GM21723 (cell line): Measurements from ENCODE around the gene LGALSL.
"Not testable (repeated sequence)": the region's sequence is repeated elsewhere in the genome, so short reads cannot be mapped to it uniquely, and the experiment has no call there.

Experiments
- ATAC-seq: cut with Tn5 transposase; IDR thresholded peaks from one replicate; pipeline ENCODE4 v1.9.1; 2021; ENCODE audit warnings: mild to moderate bottlenecking, moderate library complexity; ENCODE audit not compliant: unreplicated experiment

LGALSL gene

DNA sequence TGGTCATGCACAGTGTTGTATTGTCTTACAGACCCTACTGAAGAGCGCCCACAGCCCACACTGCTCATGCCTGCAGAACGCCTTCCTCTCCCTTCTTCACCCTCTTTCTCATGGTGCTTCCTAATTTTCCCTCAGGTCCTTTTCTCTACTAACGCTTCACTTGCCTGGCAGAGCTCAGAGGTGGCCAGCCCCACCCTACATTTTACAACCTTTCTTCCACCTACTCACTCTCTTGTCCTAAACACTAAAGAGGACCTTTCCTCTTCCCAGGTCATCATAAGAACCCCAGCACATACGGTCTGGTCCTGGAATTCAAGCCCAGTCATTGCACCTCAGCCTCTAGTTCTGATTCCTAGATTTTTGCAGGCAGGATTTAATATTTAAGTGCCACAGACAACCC, 11.7 kb upstream of the LGALSL start:
- ATAC-seq: no peak

GRCh38 chr2:64442801-64443429, 11.0 kb upstream of the LGALSL start:
- ATAC-seq: no peak

- not testable (repeated sequence) for ATAC-seq
These were observed 8.0 kb upstream of the LGALSL start for GRCh38 chr2:64445970-64446369.

GRCh38 chr2:64447317-64448040, 6.5 kb upstream of the LGALSL start:
- no peak for ATAC-seq

- ATAC-seq: no peak
These were observed 5.9 kb upstream of the LGALSL start for GRCh38 chr2:64448041-64448426.

DNA sequence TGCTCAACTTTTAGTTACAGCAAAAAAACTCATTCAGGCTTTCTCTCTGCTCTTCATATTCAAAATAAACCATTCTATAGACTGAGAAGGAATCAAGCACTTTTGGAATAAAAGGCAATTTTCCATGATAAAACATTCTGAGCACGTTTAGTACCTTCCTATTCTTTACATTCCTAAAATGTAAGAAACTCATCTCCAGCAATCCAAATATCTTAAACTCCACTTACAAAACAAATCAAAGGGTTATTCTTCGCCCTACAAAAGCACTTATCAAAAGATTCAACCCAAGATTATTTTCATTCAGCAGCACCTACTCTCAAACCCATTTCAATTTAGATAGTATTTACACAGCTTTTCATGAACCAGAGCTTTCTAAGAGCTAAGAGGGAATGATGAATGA, 2.9 kb upstream of the LGALSL start:
- no peak for ATAC-seq

- peak; percentile 61 for ATAC-seq
These were observed 697 bp downstream of the LGALSL start for GRCh38 chr2:64454386-64455332.

GRCh38 chr2:64455545-64455944, 1.6 kb downstream of the LGALSL start:
- no peak for ATAC-seq

DNA sequence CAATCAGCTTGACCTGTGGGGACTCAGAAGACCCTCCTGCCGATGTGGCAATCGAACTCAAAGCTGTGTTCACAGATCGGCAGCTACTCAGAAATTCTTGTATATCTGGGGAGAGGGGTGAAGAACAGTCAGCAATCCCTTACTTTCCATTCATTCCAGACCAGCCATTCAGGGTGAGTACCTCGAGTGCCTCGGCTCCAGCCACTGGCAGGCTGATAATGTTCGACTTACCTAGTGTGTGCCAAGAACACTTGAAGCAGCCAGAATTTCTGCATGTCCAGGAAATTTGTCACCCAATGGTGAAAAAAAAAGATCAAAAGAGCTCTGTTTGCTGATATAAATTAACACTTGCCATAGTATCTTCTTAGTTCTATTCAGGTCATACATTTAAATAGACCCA, 2.3 kb downstream of the LGALSL start:
- ATAC-seq: no peak

- ATAC-seq: no peak
These were observed 3.6 kb downstream of the LGALSL start for GRCh38 chr2:64457524-64457923.

GRCh38 chr2:64459575-64459974, 5.6 kb downstream of the LGALSL start:
- no peak for ATAC-seq

DNA sequence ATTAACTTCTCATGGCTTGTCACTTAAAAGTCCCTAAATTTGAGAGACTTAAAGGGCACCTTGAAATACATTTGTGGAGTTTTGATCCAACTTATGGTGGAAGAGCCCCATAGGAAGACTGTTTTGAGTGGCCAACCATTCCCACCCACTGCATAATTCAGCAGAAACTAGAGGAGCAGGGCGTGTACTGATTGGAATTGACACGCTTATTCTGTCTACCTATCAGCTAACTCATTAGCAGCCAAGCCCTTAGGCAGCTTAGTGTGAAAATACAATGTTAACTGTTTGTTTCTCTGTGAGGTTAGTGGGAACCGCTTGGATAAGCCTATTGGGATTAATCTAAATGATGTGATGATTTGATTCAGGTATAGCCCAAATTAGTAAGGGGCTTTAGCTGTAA, 6.4 kb downstream of the LGALSL start:
- ATAC-seq: no peak

DNA sequence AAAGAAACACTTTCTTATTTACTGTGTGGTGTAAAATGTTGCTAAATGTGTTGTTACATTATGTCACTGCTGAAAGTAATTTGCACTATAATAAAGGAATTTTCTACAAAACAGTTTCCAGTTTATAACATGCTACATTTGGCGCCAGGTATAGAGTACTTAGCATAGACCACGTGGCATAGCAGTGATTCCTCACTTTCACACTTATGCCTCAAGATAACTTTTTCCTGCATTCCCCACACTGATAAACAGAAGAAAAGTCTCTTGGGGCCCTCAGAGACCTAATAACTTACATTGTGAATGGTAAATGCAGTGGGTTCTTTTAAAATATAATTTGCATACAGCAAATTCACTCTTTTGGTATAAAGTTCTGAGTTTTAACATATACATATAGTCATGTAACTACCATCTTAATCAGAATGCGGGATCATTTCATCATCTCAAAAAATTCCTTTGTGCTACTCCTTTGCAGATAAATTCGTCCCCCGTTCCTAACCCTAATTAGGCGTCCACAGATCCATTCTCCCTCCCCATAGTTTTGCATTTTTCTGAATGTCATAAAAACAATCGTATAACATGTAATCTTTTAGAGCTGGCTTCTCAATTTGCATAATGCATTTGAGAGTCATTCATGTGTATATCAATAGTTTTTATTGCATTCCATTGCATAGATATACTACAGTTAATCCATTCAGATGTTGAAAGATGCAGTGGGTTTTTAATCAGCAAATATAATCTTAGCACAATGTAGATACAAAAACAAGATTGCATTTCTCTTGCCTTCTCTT, 7.5 kb downstream of the LGALSL start:
- ATAC-seq: no peak

DNA sequence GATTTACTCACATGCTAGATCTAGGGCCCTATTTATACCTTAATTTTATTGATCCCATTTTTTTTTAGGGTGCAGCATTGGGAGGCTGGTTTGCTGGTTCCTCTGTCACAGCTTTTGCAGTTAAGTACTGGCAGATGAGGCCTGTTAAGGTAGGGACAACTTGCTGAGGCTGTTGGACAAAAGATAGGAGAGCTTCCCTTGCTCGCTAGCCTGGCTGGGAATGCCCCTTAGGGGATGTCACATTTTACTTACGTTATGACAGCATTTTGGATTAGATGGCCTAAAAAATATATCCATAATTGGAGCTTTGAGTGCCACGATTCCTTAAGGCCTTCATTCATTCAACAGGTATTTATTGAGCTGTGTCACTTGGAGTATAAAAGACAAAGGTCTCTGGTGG, 8.2 kb downstream of the LGALSL start:
- ATAC-seq: no peak

DNA sequence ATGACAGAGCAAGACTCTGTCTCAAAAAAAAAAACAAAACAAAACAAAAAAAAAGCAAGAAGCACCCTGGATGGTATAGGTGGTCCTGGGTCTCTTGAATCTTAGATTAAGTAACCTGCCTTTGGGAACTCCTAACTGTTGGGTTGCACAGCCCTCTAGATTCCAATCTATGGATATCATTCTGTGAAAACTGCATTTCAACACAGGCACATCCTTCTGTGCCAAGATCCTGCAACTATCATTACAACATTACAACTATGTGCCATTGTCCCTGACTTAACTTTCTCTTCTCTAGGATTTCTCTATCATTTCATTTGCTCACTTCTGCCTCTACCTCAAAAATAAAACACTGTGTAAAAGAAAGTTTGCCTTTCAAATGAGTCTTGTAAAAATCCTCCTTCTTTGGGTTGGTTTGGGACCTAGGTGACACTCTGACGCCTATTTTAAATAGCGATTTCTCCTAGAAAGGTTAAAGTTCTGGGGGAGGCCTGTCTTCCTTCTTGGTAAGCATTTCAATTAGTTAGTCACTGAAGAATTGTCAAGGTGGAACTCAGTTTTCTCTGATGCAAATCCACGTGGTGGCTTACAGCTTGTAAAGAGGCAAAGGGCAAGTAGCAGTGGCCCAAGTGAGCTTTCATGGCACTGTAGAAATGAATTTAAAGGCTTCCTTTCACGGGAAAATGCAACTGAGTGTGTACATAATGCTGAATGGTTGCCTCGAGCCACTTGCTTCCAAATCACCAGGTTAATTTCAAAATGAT, 9.2 kb downstream of the LGALSL start:
- ATAC-seq: no peak

DNA sequence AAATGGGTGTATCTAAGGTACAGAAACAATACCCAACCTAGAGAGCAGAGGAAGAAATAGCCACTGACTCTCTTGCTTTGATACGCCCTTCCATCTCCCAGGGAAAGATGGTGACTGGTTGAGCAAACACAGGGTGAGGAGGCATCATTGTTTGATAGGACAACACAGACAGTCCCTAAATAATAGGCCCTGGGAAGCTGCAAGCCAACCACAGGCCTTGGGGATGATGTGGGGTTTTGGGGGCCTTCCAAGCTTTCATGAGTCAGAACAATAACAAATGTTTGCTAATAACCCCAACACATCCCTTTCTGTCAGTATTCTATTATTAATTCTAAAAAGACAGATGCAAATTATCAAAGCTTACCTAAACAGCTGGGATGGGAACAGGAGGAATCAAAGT, 9.8 kb downstream of the LGALSL start:
- no peak for ATAC-seq

DNA sequence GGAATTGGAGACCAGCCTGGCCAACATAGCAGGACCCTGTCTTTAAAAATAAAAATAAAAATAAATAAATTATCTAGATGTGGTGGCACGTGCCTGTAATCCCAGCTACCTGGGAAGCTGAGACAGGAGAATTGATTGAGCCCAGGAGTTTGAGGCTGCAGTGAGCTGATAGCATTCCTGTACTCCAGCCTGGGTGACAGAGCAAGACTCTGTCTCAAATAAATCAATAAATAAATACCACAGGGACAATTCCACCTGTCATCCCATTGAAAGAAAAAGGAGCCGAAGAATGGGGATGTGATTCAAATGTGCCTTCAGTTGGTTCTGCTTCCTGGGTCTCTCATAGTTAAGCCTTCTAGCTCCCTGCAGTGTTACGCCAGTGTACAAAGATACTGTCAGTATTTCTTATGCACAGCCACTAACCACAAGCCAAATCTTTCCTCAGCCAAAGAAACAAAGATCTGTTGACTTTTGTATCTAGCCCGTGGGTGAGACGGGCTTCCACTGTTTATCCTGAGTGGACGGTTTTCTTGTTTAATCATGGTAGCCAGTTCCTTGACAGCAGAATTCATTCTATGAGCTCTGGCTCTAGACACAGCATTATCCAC, 12.6 kb downstream of the LGALSL start:
- ATAC-seq: no peak

GRCh38 chr2:64467096-64467843, 13.3 kb downstream of the LGALSL start:
- no peak for ATAC-seq

GRCh38 chr2:64469261-64469660, 15.3 kb downstream of the LGALSL start:
- ATAC-seq: no peak
